T-helper 17 cell (primary cell): ENCODE data around the gene TCEANC. TPM values are rescaled to one million over a fixed set of nuclear protein-coding genes. Genes with fewer than 3 reads are reported as not detected.
"Not testable (repeated sequence)": the region's sequence is repeated elsewhere in the genome, so short reads cannot be mapped to it uniquely, and the experiment has no call there.

Source experiments
- ATAC-seq: fragments of 150-1000 bp; cut with Tn5 transposase; 2 replicates; pipeline ENCODE4 v1.10.0; 2021; ENCODE audit warnings: mild to moderate bottlenecking, moderate library complexity
- DNase-seq, 3 donors: peaks; one replicate each; pipeline versions ENCODE4 v3.0.0 to v3.0.0-alpha.2; 2020 to 2021
- H3K9me3 ChIP-seq: one replicate; pipeline ENCODE4 v1.7.0; 2013; ENCODE audit warnings: low read length, mild to moderate bottlenecking; ENCODE audit not compliant: control insufficient read depth, poor library complexity, severe bottlenecking
- H3K27ac Mint-ChIP-seq: one replicate; pipeline ENCODE4 v1.8.0; 2022; ENCODE audit warnings: mild to moderate bottlenecking, moderate library complexity, mixed read lengths
- H3K27me3 Mint-ChIP-seq: one replicate; pipeline ENCODE4 v1.8.0; 2022; ENCODE audit warnings: mixed read lengths
- H3K36me3 Mint-ChIP-seq: one replicate; pipeline ENCODE4 v1.8.0; 2022; ENCODE audit warnings: low read depth, mixed read lengths
- H3K4me1 Mint-ChIP-seq: one replicate; pipeline ENCODE4 v1.8.0; 2022; ENCODE audit warnings: mild to moderate bottlenecking, mixed read lengths
- H3K4me3 Mint-ChIP-seq: one replicate; pipeline ENCODE4 v1.8.0; 2022; ENCODE audit warnings: mild to moderate bottlenecking, moderate library complexity, mixed read lengths
- total RNA-seq, 4 donors: library from RNA in 2 of 4; stranded (reverse) in 2 of 4; gene quantifications; one replicate each; pipeline ENCODE4 v1.2.3 and lab custom pipeline; 2022 to 2026

Gene TCEANC
- total RNA-seq, 2 donors from 2014 or later, result 7.8 to 8.8 TPM

- ATAC-seq (peak; percentile 35), DNase-seq (no peak)
- H3K4me3 Mint-ChIP-seq, result peak overlapping the region; percentile 63
- H3K9me3 ChIP-seq, result no peaks in the 10 kb centered on the region
- no peaks in the 10 kb centered on the region for H3K27me3 Mint-ChIP-seq
- peaks cover 8% of the 10 kb centered on the region for H3K4me1 Mint-ChIP-seq
- H3K36me3 Mint-ChIP-seq, result peaks cover 2% of the 10 kb centered on the region
- H3K27ac Mint-ChIP-seq, result peak overlapping the region; percentile 85
These were observed 9.4 kb downstream of the TCEANC start for GRCh38 chrX:13662355-13662791.

GRCh38 chrX:13664020-13664419, 11.1 kb downstream of the TCEANC start:
- H3K36me3 Mint-ChIP-seq, result peaks cover 2% of the 10 kb centered on the region
- H3K4me1 Mint-ChIP-seq, result peaks cover 3% of the 10 kb centered on the region
- H3K9me3 ChIP-seq, result no peaks in the 10 kb centered on the region
- no peak for ATAC-seq
- no peak overlapping the region for H3K4me3 Mint-ChIP-seq
- H3K27me3 Mint-ChIP-seq, result no peaks in the 10 kb centered on the region
- H3K27ac Mint-ChIP-seq, result no peak overlapping the region
- no peak for DNase-seq

GRCh38 chrX:13666836-13667235, 13.9 kb downstream of the TCEANC start:
- H3K4me3 Mint-ChIP-seq, result no peak overlapping the region
- ATAC-seq (no peak), DNase-seq (no peak)
- H3K36me3 Mint-ChIP-seq, result peaks cover 5% of the 10 kb centered on the region
- no peaks in the 10 kb centered on the region for H3K27me3 Mint-ChIP-seq
- H3K9me3 ChIP-seq, result no peaks in the 10 kb centered on the region
- peaks cover 5% of the 10 kb centered on the region for H3K4me1 Mint-ChIP-seq
- no peak overlapping the region for H3K27ac Mint-ChIP-seq

GRCh38 chrX:13667919-13668318, 15.0 kb downstream of the TCEANC start:
- no peaks in the 10 kb centered on the region for H3K9me3 ChIP-seq
- H3K27ac Mint-ChIP-seq, result no peak overlapping the region
- peaks cover 2% of the 10 kb centered on the region for H3K4me1 Mint-ChIP-seq
- ATAC-seq, result no peak
- H3K4me3 Mint-ChIP-seq, result no peak overlapping the region
- no peak for DNase-seq
- H3K27me3 Mint-ChIP-seq, result no peaks in the 10 kb centered on the region
- H3K36me3 Mint-ChIP-seq, result peaks cover 5% of the 10 kb centered on the region

- ATAC-seq (peak; percentile 93), DNase-seq (peak in 2 of 3 donors; percentile 17 to 39)
- Mint-ChIP-seq H3K27ac (peak overlapping the region; percentile 92), H3K36me3 (peaks cover 5% of the 10 kb centered on the region), H3K4me1 (peaks cover 2% of the 10 kb centered on the region), H3K4me3 (peak overlapping the region; percentile 28), H3K27me3 (no peaks in the 10 kb centered on the region)
- H3K9me3 ChIP-seq, result no peaks in the 10 kb centered on the region
These were observed 16.4 kb downstream of the TCEANC start for GRCh38 chrX:13669246-13669737.

GRCh38 chrX:13669755-13670154, 16.8 kb downstream of the TCEANC start:
- not testable (repeated sequence) for H3K36me3 Mint-ChIP-seq, H3K27me3 Mint-ChIP-seq, H3K9me3 ChIP-seq, ATAC-seq, DNase-seq, H3K4me3 Mint-ChIP-seq, H3K4me1 Mint-ChIP-seq
- H3K27ac Mint-ChIP-seq, result peak overlapping the region; percentile 92

GRCh38 chrX:13670197-13670596, 17.3 kb downstream of the TCEANC start:
- no peak for ATAC-seq
- Mint-ChIP-seq H3K27me3 (no peaks in the 10 kb centered on the region), H3K4me1 (peaks cover 2% of the 10 kb centered on the region), H3K27ac (peak overlapping the region; percentile 92), H3K36me3 (peaks cover 5% of the 10 kb centered on the region), H3K4me3 (no peak overlapping the region)
- no peaks in the 10 kb centered on the region for H3K9me3 ChIP-seq
- DNase-seq, result no peak

- no peak overlapping the region for H3K27ac Mint-ChIP-seq
- ATAC-seq, result no peak
- peaks cover 5% of the 10 kb centered on the region for H3K36me3 Mint-ChIP-seq
- H3K4me1 Mint-ChIP-seq, result peaks cover 2% of the 10 kb centered on the region
- DNase-seq, result no peak
- no peaks in the 10 kb centered on the region for H3K9me3 ChIP-seq
- H3K4me3 Mint-ChIP-seq, result no peak overlapping the region
- no peaks in the 10 kb centered on the region for H3K27me3 Mint-ChIP-seq
These were observed 20.1 kb downstream of the TCEANC start for GRCh38 chrX:13673016-13673415.

GRCh38 chrX:13676885-13677284, 23.9 kb downstream of the TCEANC start:
- DNase-seq, result no peak
- no peaks in the 10 kb centered on the region for H3K9me3 ChIP-seq
- H3K4me3 Mint-ChIP-seq, result no peak overlapping the region
- no peaks in the 10 kb centered on the region for H3K36me3 Mint-ChIP-seq
- peaks cover 4% of the 10 kb centered on the region for H3K4me1 Mint-ChIP-seq
- ATAC-seq, result no peak
- H3K27me3 Mint-ChIP-seq, result no peaks in the 10 kb centered on the region
- H3K27ac Mint-ChIP-seq, result no peak overlapping the region

GRCh38 chrX:13679700-13680099, 26.8 kb downstream of the TCEANC start:
- not testable (repeated sequence) for DNase-seq, H3K27me3 Mint-ChIP-seq, H3K4me3 Mint-ChIP-seq, H3K4me1 Mint-ChIP-seq, H3K36me3 Mint-ChIP-seq, H3K9me3 ChIP-seq, H3K27ac Mint-ChIP-seq, ATAC-seq

GRCh38 chrX:13681595-13681994, 28.7 kb downstream of the TCEANC start:
- Mint-ChIP-seq H3K4me1 (peaks cover 8% of the 10 kb centered on the region), H3K4me3 (no peak overlapping the region), H3K27ac (no peak overlapping the region), H3K36me3 (no peaks in the 10 kb centered on the region), H3K27me3 (no peaks in the 10 kb centered on the region)
- no peak for ATAC-seq
- no peaks in the 10 kb centered on the region for H3K9me3 ChIP-seq
- no peak for DNase-seq

GRCh38 chrX:13684361-13684760, 31.4 kb downstream of the TCEANC start:
- Mint-ChIP-seq H3K27me3 (no peaks in the 10 kb centered on the region), H3K27ac (no peak overlapping the region), H3K4me3 (no peak overlapping the region), H3K36me3 (no peaks in the 10 kb centered on the region), H3K4me1 (peaks cover 7% of the 10 kb centered on the region)
- no peak for DNase-seq
- no peaks in the 10 kb centered on the region for H3K9me3 ChIP-seq
- ATAC-seq, result no peak

- H3K27me3 Mint-ChIP-seq, result no peaks in the 10 kb centered on the region
- no peak overlapping the region for H3K4me3 Mint-ChIP-seq
- no peaks in the 10 kb centered on the region for H3K36me3 Mint-ChIP-seq
- ATAC-seq (no peak), DNase-seq (no peak)
- H3K9me3 ChIP-seq, result no peaks in the 10 kb centered on the region
- H3K27ac Mint-ChIP-seq, result peak overlapping the region; percentile 54
- peaks cover 8% of the 10 kb centered on the region for H3K4me1 Mint-ChIP-seq
These were observed 32.3 kb downstream of the TCEANC start for GRCh38 chrX:13685126-13685763.

GRCh38 chrX:13687203-13687602, 34.3 kb downstream of the TCEANC start:
- ATAC-seq (peak; percentile 22), DNase-seq (no peak)
- Mint-ChIP-seq H3K4me3 (no peak overlapping the region), H3K27me3 (no peaks in the 10 kb centered on the region), H3K36me3 (no peaks in the 10 kb centered on the region), H3K4me1 (peaks cover 15% of the 10 kb centered on the region), H3K27ac (peak overlapping the region; percentile 88)
- H3K9me3 ChIP-seq, result no peaks in the 10 kb centered on the region
